Osteoblast (primary cell): ENCODE results near the gene TCN1. TPM values are rescaled to one million over a fixed set of nuclear protein-coding genes. Genes with fewer than 3 reads are reported as not detected.

Experiments
- DNase-seq: peaks from one replicate; pipeline ENCODE4 v3.0.0; 2011; ENCODE audit warnings: low spot score, mixed read lengths; ENCODE audit not compliant: insufficient read length; ENCODE audit errors: missing footprints
- H2AFZ ChIP-seq: 2 replicates; pipeline ENCODE4 v1.6.0; 2011; ENCODE audit warnings: mild to moderate bottlenecking, low read length
- H3K27ac ChIP-seq: 2 replicates; pipeline ENCODE4 v1.5.1; 2011; ENCODE audit warnings: mild to moderate bottlenecking, low read depth, low read length, moderate library complexity
- H3K27me3 ChIP-seq: 2 replicates; pipeline ENCODE4 v1.6.0; 2012; ENCODE audit warnings: mild to moderate bottlenecking, control low read depth, inconsistent platforms, low read length, moderate library complexity; ENCODE audit not compliant: insufficient read depth
- H3K36me3 ChIP-seq: 2 replicates; pipeline ENCODE4 v1.5.1; 2011; ENCODE audit warnings: mild to moderate bottlenecking, low read length, control low read depth, moderate library complexity; ENCODE audit not compliant: insufficient read depth
- H3K4me1 ChIP-seq: 2 replicates; pipeline ENCODE4 v1.5.1; 2011; ENCODE audit warnings: mild to moderate bottlenecking, low read length, control low read depth, moderate library complexity; ENCODE audit not compliant: insufficient read depth
- H3K4me2 ChIP-seq: 2 replicates; pipeline ENCODE4 v1.6.0; 2011; ENCODE audit warnings: mild to moderate bottlenecking, low read length; ENCODE audit not compliant: insufficient read depth
- H3K4me3 ChIP-seq: fragments of 200-600 bp; sonication (generic); 3 replicates; pipeline ENCODE4 v1.5.1; 2012; ENCODE audit warnings: mild to moderate bottlenecking, low read length, inconsistent platforms; ENCODE audit not compliant: insufficient read depth
- H3K79me2 ChIP-seq: 2 replicates; pipeline ENCODE4 v1.6.0; 2012; ENCODE audit warnings: mild to moderate bottlenecking, low read length, control low read depth, inconsistent platforms; ENCODE audit not compliant: insufficient read depth
- H3K9me3 ChIP-seq: 2 replicates; pipeline ENCODE4 v1.5.1; 2011; ENCODE audit warnings: low read depth, low read length, control low read depth
- H4K20me1 ChIP-seq: 2 replicates; pipeline ENCODE4 v1.6.0; 2012; ENCODE audit warnings: mild to moderate bottlenecking, low read length, control low read depth; ENCODE audit not compliant: insufficient read depth
- total RNA-seq: library from RNA; depleted of rRNA; stranded (reverse); fragments of >200 nt; gene quantifications from 2 replicates; pipeline ENCODE4 v1.2.3, GENCODE V29; 2012
- TF ChIP-seq, protein P1 (sequence below): IDR thresholded peaks from 2 replicates; pipeline ENCODE4 v1.5.1; 2011; ENCODE audit warnings: mild to moderate bottlenecking, low read depth, low read length, moderate library complexity; ENCODE audit errors: extremely low read depth

The TCN1 gene
- total RNA-seq, 1 donor = not detected

GRCh38 chr11:59815754-59816153 lies 50.5 kb downstream of the TCN1 start:
- H2AFZ ChIP-seq = no peak overlapping the region
- no peaks in the 10 kb centered on the region for H4K20me1 ChIP-seq
- H3K27ac ChIP-seq = no peak overlapping the region
- peaks cover 2% of the 10 kb centered on the region for H3K27me3 ChIP-seq
- no peak overlapping the region for H3K4me3 ChIP-seq
- no peak overlapping the region for H3K4me2 ChIP-seq
- H3K36me3 ChIP-seq = no peaks in the 10 kb centered on the region
- TF ChIP-seq, protein P1, sequence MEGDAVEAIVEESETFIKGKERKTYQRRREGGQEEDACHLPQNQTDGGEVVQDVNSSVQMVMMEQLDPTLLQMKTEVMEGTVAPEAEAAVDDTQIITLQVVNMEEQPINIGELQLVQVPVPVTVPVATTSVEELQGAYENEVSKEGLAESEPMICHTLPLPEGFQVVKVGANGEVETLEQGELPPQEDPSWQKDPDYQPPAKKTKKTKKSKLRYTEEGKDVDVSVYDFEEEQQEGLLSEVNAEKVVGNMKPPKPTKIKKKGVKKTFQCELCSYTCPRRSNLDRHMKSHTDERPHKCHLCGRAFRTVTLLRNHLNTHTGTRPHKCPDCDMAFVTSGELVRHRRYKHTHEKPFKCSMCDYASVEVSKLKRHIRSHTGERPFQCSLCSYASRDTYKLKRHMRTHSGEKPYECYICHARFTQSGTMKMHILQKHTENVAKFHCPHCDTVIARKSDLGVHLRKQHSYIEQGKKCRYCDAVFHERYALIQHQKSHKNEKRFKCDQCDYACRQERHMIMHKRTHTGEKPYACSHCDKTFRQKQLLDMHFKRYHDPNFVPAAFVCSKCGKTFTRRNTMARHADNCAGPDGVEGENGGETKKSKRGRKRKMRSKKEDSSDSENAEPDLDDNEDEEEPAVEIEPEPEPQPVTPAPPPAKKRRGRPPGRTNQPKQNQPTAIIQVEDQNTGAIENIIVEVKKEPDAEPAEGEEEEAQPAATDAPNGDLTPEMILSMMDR = no peak
- H3K9me3 ChIP-seq = no peaks in the 10 kb centered on the region
- DNase-seq = no peak
- H3K79me2 ChIP-seq = no peaks in the 10 kb centered on the region
- H3K4me1 ChIP-seq = peaks cover 3% of the 10 kb centered on the region

DNA sequence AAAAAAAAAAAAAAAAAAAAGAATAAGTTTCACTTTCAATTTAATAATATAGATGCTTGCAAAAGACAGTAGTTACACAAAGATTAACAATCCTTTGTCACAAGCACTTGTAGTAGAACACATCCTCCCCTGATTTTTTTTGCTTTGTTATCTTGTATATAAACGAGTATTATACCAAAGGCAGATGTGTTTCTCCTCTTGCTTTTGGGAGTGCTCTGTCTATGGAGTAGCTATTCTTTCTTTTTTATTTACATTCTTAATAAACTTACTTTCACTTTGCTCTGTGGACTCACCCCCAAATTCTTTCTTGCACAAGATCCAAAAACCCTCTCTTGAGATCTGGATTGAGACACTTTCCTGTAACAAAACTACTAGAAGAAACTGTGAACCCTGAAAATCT lies 52.3 kb downstream of the TCN1 start:
- peak overlapping the region; percentile 18 for H3K4me3 ChIP-seq

GRCh38 chr11:59813364-59813763 lies 52.9 kb downstream of the TCN1 start:
- DNase-seq = no peak
- no peaks in the 10 kb centered on the region for H4K20me1 ChIP-seq
- H3K27me3 ChIP-seq = no peaks in the 10 kb centered on the region
- no peak overlapping the region for H3K4me3 ChIP-seq
- TF ChIP-seq, protein P1 = no peak
- H3K9me3 ChIP-seq = no peaks in the 10 kb centered on the region
- H2AFZ ChIP-seq = no peak overlapping the region
- H3K79me2 ChIP-seq = peaks cover 12% of the 10 kb centered on the region
- peaks cover 9% of the 10 kb centered on the region for H3K4me1 ChIP-seq
- H3K36me3 ChIP-seq = peaks cover 3% of the 10 kb centered on the region
- H3K4me2 ChIP-seq = no peak overlapping the region
- H3K27ac ChIP-seq = no peak overlapping the region

More for the DNA sequence above, 52.3 kb downstream of the TCN1 start:
- TF ChIP-seq, protein P1 = no peak
- Histone ChIP-seq H3K27me3 (no peaks in the 10 kb centered on the region), H3K36me3 (no peaks in the 10 kb centered on the region), H3K27ac (no peak overlapping the region), H4K20me1 (no peaks in the 10 kb centered on the region), H2AFZ (no peak overlapping the region), H3K79me2 (peaks cover 12% of the 10 kb centered on the region), H3K4me2 (peak overlapping the region; percentile 51), H3K9me3 (no peaks in the 10 kb centered on the region), H3K4me1 (peaks cover 9% of the 10 kb centered on the region)
- no peak for DNase-seq

DNA sequence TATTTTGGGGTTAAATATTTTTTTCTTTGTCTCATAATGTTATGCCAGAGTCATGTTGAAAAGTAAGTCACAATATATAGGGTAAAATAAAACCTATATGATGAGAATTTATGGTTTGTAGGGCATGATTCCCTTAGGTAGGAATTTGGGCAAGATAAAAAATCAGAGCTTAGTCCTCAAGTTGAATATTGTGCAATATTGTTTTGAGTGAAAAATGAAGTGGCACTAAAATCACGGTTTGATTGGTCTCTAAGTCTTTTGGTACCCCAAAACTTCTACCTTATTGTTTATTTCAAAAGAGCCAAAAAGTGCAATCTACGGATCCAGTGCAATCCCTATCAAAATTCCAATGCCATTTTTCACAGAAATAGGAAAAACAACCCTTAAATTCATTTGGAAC lies 54.1 kb downstream of the TCN1 start:
- Histone ChIP-seq H3K27ac (no peak overlapping the region), H3K79me2 (peaks cover 12% of the 10 kb centered on the region), H3K4me2 (no peak overlapping the region)

More for the DNA sequence above, 54.1 kb downstream of the TCN1 start:
- peaks cover 9% of the 10 kb centered on the region for H3K4me1 ChIP-seq
- H3K27me3 ChIP-seq = no peaks in the 10 kb centered on the region
- H2AFZ ChIP-seq = no peak overlapping the region
- no peak overlapping the region for H3K4me3 ChIP-seq
- H3K9me3 ChIP-seq = no peaks in the 10 kb centered on the region
- peaks cover 7% of the 10 kb centered on the region for H3K36me3 ChIP-seq
- no peaks in the 10 kb centered on the region for H4K20me1 ChIP-seq
- TF ChIP-seq, protein P1 = no peak
- no peak for DNase-seq
